K562 (cell line): ENCODE measurements around the gene ZFAND2B. TPM values are rescaled to one million over a fixed set of nuclear protein-coding genes. Genes with fewer than 3 reads are reported as not detected.

Experiments used
- TCF7 ChIP-seq: sonication (generic); IDR thresholded peaks from 2 replicates; pipeline ENCODE4 v1.6.1; 2016; ENCODE audit warnings: antibody characterized with exemption, borderline replicate concordance
- ZNF184 ChIP-seq: sonication (generic); formaldehyde crosslinking; IDR thresholded peaks from 2 replicates; pipeline ENCODE4 v1.5.0; 2020; ENCODE audit warnings: missing genetic modification reagents
- polyA plus RNA-seq, 8 experiments: library from polyadenylated mRNA; depleted of rRNA in 4 of 8; stranded (reverse) in 5 of 8; unstranded in 3 of 8; fragments of >200 nt; fragmentation: Nextera tagmentation in 2 of 8; fragmentation: Illumina TruSeq in 1 of 8; extraction: Ambion mirVana in 2 of 8; extraction: Trizol in 1 of 8; gene quantifications; 2 replicates each; pipeline versions ENCODE4 v1.2.1 to v1.2.3, GENCODE V29; 2011 to 2014; ENCODE audit warnings: inconsistent platforms in 1 of 8, missing spikeins in 1 of 8
- total RNA-seq, 7 experiments: library from RNA; depleted of rRNA in 6 of 7; stranded (reverse); fragments of >200 nt in 6 of 7; fragmentation: Illumina TruSeq in 2 of 7; extraction: Trizol in 2 of 7; gene quantifications; 2 replicates each; pipeline versions ENCODE4 v1.2.1 to v1.2.3, GENCODE V29; 2011 to 2021; ENCODE audit warnings: low replicate concordance in 1 of 7
- TF ChIP-seq, protein P1 (sequence below): fragments of 250-450 bp; sonication (Bioruptor Pico); IDR thresholded peaks from 2 replicates; pipeline ENCODE4 v1.4.0; 2020; ENCODE audit warnings: mild to moderate bottlenecking, moderate library complexity, borderline replicate concordance
- TF ChIP-seq, protein P2 (sequence below): sonication (generic); formaldehyde crosslinking; IDR thresholded peaks from 2 replicates; pipeline ENCODE4 v1.8.1; 2023; ENCODE audit warnings: mild to moderate bottlenecking, missing genetic modification reagents

The ZFAND2B gene
- total and polyA plus RNA-seq, 9 of the 15 experiments (the other 6 are each of a cell fraction or from before 2014, with no cell fraction given): 9.9 to 33.3 (median 26.1) TPM

DNA sequence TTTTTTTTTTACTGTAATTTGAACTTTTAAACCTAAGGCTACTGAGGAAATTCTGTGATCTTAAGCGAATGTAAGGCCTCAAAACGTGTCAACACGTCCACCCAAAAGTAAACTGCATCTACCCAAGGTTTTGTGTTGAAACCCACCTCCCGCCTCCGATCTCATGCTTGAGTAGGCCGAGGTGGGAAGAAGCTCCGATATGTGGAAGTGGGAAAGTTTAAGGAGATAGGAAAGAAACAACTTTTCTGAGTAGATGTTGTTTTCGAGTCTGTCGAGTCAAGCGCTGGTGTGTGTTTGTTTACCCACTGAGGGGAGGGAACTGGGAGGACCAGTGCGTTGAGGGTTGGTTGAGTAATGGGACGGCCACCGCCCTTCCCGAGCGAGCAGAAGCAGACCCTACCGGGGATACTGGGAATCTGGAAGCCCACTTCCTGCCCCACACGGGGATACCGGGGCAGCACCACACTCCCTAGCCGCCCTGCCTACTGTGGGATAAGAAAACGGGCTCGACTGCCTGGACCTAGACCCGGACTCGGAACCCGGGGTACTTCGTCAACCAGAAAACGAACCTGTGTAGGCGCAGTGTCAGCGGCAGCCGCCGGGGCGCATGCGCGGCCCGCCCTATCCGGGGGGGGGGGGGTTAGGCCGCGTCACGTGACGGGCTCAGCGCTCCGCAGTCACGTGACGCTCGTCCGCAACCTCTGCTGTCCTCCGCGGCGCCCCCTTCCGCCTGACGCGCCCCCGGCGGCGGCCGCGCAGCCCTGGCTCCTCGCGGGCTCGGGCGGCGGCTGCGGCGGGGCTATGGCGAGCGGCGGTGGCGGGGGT, 28.8 kb upstream of the ZFAND2B start, which contains the start of gene RETREG2 (continued):
- TF ChIP-seq, protein P1, sequence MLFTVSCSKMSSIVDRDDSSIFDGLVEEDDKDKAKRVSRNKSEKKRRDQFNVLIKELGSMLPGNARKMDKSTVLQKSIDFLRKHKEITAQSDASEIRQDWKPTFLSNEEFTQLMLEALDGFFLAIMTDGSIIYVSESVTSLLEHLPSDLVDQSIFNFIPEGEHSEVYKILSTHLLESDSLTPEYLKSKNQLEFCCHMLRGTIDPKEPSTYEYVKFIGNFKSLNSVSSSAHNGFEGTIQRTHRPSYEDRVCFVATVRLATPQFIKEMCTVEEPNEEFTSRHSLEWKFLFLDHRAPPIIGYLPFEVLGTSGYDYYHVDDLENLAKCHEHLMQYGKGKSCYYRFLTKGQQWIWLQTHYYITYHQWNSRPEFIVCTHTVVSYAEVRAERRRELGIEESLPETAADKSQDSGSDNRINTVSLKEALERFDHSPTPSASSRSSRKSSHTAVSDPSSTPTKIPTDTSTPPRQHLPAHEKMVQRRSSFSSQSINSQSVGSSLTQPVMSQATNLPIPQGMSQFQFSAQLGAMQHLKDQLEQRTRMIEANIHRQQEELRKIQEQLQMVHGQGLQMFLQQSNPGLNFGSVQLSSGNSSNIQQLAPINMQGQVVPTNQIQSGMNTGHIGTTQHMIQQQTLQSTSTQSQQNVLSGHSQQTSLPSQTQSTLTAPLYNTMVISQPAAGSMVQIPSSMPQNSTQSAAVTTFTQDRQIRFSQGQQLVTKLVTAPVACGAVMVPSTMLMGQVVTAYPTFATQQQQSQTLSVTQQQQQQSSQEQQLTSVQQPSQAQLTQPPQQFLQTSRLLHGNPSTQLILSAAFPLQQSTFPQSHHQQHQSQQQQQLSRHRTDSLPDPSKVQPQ: no peak
- no peak for TF ChIP-seq ZNF184 (CRISPR knock-in tag)
- TF ChIP-seq, protein P2, sequence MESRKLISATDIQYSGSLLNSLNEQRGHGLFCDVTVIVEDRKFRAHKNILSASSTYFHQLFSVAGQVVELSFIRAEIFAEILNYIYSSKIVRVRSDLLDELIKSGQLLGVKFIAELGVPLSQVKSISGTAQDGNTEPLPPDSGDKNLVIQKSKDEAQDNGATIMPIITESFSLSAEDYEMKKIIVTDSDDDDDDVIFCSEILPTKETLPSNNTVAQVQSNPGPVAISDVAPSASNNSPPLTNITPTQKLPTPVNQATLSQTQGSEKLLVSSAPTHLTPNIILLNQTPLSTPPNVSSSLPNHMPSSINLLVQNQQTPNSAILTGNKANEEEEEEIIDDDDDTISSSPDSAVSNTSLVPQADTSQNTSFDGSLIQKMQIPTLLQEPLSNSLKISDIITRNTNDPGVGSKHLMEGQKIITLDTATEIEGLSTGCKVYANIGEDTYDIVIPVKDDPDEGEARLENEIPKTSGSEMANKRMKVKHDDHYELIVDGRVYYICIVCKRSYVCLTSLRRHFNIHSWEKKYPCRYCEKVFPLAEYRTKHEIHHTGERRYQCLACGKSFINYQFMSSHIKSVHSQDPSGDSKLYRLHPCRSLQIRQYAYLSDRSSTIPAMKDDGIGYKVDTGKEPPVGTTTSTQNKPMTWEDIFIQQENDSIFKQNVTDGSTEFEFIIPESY (CRISPR knock-in tag): no peak
- TF ChIP-seq TCF7: no peak
